ENCODE data around the gene AARSD1.
"Not testable (repeated sequence)": the region's sequence is repeated elsewhere in the genome, so short reads cannot be mapped to it uniquely, and the experiment has no call there.

Gene AARSD1

DNA sequence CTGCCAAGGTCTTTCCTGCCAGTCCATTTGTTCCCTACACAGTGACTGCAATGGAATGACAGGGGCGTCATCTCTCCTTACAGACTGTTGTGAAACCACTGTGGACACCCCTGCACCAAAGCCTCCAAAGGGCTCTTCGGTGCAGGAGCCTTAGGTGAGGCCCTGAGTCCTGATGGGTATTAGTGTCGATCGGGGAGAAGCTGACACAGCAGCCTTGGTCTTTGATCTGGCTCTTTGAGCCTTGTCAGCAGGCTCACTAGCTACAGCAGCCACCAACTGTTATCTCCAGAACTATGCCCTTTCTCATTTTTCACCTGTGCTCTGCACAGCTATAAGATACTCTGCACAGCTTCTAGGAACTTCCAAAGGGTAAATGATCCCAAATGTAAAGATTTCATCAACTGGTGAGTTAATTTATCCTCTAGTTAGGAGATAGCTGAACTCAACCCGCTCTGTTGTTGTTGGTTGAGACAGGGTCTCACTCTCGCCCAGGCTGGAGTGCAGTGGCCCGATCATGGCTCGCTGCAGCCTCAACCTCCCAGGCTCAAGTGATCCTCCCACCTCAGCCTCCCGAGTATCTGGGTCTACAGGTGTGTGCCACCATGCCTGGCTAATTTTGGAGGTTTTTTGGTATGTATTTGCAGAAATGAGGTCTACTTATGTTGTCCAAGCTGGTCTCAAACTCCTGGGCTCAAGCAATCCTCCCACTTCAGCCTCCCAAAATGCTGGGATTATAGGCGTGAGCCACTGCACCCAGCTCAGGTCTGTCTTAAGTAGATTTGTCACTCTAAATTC is 44.0 kb downstream of the AARSD1 start:
- no peak for DNase-seq

DNA sequence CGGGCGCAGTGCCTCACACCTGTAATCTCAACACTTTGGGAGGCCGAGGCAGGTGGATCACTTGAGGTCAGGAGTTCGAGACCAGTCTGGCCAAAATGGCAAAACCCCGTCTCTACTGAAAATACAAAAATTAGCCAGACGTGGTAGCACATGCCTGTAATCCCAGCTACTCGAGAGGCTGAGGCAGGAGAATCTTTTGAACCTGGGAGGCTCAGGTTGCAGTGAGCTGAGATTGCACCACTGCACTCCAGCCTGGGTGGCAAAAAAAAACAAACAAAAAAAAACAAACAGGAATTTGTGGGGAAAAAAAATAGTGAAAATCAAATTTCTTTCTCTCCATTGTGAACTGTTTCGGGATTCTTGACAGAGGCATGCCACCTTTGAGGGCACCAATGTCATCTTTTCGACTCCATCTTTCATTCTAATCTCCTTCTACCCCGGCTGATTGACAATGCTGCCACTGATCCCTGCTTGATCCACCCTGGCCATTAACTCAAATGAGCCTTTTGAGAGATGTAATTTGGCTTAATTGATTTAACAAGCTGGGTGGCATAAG is 44.7 kb downstream of the AARSD1 start:
- not testable (repeated sequence) for DNase-seq

DNA sequence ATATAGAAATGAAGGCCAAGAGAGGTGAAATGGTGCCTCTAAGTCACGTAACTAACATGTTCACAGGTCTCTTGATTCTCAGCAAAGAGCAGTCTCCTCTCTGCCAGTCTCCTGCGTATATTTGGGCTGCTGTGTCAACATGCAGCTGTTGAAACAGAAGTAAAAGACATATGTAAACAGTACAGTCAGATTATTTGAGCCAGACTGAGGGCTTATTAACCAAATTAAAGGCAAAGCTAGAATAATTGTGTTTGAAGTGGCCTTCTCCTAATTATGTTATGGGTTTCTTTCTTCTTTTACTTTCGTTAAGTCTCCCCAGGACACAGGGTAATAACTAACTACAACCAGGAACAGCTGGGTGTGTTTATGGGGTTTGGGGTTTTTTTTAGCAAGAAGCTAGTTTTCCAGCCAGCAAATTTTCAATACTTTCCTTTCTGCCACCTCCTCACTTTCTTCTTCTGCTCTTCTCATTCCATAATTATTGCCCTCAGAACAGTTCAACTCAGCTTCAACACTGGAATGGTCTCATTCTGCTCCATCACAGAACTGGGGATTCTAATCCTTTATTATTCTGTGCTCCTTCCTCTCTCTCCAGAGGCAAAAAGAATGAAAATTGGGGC is 45.2 kb downstream of the AARSD1 start:
- no peak for DNase-seq

DNA sequence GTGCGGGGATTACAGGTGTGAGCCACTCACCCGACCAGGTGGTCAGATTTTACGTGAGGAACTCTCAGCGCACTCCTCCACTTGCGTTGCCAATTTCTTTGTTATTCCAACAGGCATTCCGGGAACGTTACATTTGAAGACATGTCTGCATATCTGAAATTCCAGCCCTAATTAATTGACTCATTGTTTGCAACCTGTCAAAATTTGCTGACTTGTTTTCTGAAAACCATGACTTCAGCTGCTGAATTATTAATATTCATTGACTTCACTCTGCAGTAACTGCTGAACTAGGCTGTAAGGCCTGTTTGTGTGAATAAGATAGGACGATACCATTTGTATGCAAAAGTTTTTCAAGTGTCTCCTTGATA is 47.0 kb downstream of the AARSD1 start:
- no peak for DNase-seq

DNA sequence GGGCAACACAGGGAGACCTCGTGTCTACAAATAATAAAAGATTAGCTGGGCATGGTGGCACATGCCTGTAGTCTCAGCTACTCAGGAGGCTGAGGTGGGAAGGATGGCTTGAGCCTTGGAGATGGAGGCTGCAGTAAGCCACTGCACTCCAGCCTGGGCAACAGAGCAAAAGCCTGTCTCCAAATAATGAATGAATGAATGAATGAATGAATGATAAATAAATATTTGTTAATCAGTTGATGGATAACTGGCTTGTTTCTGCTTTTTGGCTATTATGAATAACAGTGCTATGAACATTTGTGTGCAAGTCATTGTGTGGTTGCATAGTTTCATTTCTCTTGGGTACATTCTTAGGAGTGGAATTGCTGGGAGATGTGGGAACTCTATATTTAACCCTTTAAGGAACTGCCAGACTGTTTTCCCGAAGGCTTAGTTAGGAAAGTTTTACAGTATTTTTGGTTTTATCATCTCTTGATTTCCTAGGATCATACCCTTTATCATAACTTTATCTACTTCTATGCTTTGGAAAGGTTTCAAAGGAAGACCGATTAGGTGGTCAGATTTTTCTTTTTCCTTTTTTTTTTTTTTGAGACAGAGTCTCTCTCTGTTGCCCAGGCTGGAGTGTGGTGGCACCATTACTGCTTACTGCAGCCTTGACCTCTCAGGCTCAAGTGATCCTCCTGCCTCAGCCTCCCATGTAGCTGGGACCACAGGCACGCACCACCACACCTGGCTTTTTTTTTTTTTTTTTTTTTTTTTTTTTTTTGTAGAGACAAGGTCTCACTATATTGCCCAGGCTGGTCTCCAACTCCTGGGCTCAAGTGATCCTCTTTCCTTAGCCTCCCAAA is 47.6 kb downstream of the AARSD1 start:
- not testable (repeated sequence) for DNase-seq

DNA sequence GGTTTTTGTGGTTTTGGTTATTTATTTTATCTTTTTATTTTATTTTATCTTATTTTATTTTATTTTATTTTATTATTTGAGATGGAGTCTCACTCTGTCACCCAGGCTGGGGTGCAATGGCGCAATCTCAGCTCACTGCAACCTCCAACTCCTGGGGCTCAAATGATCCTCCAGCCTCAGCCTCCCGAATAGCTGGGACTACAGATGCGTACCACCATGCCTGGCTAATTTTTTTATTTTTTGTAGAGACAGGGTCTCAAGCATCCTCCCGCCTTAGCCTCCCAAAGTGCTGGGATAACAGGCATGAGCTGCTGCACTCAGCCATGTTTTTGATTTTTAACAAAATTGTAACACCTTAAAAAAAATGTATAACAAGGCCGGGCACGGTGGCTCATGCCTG is 49.0 kb downstream of the AARSD1 start:
- not testable (repeated sequence) for DNase-seq

DNA sequence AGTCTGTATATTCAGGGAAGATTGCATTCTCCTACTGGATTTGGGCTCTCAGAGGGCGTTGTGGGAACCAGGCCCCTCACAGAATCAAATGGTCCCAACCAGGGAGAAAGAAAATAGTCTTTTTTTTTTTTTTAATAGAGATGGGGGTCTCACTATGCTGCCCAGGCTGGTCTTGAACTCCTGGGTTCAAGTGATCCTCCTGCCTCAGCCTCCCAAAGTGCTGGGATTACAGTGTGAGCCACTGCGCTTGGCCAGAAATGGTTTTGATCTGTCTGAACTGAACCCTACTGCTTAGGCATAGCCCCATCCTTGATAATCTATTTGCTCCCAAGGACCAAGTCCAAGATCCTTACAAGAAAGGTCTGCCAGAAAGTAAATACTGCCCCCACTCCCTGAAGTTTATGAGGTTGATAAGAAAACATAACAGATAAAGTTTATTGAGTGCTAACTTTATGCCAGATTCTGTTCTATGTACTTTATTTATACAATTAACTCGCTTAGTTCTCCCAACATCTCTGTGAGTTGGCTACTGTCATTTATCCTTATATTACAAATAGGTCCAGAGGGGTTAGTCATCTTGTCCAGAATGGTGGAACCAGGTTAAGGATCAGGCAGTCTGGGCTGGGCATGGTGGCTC is 50.2 kb downstream of the AARSD1 start:
- DNase-seq: no peak

DNA sequence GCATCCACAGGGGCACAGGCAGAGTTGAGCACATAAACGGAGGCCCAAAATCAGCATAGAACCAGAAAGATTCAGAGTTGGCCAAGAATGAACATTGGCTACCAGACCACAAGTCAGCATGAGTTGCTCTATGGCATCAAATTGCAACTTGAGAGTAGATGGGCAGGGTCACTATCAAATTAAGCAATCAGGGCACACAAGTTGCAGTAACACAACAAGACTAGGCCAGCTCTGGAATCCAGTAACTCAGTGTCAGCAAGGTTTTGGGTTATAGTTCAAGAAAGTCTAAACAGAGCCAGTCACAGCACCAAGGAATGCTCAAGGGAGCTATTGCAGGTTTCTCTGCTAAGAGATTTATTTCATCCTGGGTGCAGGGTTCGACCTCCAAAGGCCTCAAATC is 50.7 kb downstream of the AARSD1 start:
- no peak for DNase-seq

DNA sequence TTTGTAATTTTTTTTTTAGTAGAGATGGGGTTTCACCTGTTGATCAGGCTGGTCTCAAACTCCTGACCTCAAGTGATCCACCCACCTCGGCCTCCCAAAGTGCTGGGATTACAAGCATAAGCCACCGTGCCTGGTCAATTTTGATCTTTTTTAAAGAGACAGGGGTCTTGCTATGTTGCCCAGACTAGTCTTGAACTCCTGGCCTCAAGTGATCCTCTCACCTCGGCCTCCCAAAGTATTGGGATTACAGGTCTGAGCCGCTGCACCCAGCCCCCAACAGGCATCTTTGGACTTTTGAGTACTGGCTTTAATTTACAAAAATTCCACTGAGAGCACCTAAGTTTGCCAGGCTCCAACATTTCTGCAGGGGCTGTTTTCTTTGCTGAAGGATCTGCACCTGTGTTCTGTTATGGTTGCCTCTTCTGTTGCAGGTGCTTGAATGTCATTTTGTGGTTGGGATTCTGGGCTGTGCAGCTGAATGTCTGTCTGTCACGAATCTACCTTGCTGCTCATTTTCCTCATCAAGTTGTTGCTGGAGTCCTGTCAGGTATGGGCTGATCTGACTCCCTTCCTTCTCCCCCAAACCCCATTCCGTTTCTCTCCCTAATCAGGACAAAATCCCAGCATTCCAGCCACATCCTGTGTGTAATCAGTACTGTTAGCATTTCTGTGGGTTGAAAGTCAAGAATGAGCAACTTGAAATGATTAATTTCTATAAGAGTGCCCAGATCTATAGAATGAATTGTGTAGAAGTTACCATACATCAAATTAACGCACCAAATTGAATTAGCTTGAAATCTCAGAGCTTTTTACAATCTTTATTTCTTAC is 55.2 kb downstream of the AARSD1 start:
- DNase-seq: no peak

DNA sequence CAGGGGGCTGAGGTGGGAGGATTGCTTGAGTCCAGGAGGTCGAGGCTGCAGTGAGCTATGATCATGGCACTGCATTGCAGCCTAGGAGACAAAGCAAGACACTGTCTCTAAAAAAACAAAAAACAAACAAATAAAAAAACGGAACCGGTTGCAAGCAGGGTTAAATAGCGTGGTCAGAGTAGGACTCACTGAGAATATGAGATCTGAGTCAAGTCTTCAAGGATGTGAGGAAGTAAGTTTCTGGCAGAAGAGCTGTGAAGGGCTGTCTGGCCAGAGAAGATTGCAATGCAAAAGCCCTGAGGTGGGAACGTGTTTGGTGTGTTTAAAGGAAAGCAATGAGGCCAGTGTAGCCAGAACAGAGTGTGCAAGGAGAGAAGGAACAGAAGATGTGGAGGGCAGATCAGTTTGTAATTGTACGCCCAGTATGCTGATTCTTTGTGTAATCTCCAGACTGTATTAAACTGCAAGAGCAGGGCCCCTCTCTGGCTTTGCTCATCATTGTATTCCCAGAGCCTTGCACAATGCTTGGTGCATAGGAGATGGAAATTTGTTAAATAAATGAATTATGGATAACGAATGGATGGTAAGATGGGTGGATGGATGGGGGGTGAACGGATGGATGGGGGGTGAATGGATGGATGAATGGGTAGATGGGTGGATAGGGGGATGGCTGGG is 57.3 kb downstream of the AARSD1 start:
- no peak for DNase-seq

DNA sequence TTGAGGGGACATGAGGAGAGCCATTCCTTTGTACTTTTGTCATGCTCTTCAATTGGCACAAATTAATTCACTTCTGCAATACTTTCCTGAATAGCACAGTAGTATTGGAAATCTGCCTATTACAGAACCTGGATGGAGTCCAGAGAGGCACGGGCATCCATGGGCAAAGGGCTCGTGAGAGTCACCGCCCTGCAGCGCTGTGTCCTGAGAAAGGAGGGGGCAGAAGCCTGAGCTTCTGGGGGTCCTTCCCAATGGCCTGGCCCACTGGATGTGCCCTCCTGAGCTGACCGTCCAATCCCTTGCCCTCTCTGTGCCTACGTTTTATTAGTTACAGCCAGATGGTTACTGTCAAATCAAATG is 60.2 kb downstream of the AARSD1 start:
- no peak for DNase-seq

DNA sequence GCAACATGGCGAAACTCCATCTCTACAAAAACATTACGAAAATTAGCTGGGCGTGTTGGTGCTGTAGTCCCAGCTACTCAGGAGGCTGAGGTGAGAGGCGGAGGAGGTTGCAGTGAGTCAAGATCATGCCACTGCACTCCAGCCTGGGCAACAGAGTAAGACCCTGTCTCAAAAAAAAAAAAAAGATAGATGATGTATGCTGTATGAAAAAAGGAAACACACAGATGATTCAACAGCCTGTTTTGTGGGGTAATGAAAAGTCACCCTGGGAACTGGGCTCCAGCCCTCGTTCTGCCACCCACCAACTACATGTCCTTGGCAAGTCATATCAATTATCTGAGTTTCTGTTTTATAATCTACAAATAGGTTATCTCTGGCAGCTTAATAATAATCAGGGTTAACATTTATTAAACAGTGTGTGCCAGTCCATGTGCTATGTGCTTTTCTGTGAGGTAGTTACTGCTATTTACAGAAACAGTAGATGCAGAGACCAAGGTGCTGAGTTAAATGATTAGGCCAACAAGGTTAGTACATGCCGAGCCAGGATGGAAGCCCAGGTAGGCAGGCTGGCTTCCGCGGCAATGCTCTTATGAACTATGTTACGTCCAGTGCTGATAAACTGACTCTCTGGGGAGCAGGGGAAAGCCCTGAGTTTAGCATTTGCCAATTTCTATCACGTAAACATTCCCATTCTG is 62.6 kb downstream of the AARSD1 start:
- no peak for DNase-seq
